NCI-H1417 treated with DMSO at 0.1 percent for 48 hours (cell line): ENCODE data around the gene COX4I1.

Experiments
- DNase-seq: peaks from one replicate; lab custom pipeline; 2025; lab: John Stamatoyannopoulos, UW

The COX4I1 gene

DNA sequence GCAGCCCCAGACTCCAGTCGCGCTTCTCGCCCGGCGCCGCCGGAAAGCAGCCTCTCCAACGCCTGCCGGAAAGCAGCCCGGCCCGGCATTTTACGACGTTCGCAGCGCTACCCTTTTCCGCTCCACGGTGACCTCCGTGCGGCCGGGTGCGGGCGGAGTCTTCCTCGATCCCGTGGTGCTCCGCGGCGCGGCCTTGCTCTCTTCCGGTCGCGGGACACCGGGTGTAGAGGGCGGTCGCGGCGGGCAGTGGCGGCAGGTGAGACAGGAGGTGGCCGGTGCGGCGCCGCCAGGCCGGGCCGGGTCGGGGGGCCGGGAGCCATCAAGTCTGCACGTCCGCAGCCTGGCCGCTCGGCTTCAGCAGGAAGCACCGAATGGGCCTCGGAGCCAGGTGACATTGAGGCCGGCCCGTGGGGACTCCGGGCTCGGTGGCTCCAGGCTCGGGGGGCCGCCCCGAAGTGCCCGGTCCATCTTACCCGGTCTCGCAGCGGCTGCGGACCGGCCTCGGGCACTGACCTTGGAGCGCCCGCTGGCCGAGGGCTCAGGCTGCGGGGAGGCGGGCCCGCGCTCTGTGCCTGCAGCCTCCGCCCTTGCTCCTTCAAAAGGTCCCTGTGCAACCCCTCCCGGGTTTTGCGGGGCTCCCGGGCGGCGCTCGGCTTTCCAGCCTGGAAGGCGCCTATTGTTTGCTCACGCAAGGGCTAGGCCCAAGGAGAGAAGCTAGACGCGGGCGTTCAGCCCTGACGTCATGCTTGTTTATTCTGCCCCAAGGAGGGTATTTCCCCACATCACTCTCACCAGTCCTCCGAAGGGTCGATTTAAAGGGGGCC is at the start of gene COX4I1, which contains the start of gene EMC8:
Gene COX4I1, plus strand, starts transcription at position 199 of the 824 bp plus-strand sequence. CDS start 1,511 bp downstream, outside the sequence.
Gene EMC8, minus strand, starts transcription at position 48 of the 824 bp plus-strand sequence. CDS start 249 bp downstream, outside the sequence.
- DNase-seq = peak; percentile 24

DNA sequence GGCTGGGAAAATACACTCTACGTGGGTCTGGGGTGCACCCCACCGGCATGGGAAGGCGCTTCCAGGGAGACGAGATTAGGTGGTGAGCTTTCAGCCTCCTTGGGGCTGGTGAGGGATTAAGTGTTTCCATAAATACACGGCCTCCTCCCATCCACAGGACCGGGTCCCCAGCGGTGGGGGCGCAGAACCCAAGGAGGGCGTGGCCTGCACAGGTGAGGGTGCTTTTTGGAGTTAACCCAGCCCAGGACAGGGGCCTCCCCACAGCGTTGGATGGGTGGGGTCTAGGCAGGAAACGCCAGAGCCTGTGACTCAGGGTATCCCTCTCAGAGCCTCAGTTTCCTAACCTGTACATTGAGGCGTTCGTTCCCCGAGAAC is 49.7 kb upstream of the COX4I1 start:
- no peak for DNase-seq

DNA sequence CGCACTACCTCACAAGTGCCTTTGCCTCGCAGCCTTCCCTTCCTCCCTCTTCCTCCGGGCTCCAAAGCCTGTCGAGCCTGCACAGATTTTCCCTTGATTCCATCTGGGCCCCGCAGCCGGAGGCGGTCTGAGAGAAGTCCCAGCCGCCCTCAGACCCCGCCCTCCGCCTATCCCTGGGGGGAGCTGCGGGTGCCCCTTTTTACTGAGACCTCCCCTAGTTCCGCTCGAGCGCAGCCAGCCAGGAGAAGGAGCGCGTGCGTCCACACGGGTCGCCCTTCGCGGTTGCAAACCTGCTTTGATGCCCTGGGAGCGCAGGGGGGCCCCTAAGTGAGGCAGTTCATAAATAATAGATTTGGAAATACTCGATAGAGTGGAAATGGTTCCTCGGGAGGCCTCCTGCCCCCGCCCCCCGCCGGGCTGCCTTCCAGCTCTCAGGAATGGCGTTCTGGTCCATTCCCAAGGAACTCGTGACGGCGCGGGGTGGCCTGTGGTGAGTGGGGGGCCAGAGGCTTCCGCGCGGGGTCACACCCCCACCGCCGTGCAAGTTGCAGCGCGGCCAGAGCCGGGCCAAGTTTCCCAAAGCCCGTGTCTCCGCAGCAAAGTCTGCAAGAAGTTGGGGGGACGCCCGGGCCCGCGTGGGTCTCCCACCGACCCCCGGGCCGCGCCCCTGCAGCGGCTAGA is 49.2 kb upstream of the COX4I1 start:
- DNase-seq = no peak

DNA sequence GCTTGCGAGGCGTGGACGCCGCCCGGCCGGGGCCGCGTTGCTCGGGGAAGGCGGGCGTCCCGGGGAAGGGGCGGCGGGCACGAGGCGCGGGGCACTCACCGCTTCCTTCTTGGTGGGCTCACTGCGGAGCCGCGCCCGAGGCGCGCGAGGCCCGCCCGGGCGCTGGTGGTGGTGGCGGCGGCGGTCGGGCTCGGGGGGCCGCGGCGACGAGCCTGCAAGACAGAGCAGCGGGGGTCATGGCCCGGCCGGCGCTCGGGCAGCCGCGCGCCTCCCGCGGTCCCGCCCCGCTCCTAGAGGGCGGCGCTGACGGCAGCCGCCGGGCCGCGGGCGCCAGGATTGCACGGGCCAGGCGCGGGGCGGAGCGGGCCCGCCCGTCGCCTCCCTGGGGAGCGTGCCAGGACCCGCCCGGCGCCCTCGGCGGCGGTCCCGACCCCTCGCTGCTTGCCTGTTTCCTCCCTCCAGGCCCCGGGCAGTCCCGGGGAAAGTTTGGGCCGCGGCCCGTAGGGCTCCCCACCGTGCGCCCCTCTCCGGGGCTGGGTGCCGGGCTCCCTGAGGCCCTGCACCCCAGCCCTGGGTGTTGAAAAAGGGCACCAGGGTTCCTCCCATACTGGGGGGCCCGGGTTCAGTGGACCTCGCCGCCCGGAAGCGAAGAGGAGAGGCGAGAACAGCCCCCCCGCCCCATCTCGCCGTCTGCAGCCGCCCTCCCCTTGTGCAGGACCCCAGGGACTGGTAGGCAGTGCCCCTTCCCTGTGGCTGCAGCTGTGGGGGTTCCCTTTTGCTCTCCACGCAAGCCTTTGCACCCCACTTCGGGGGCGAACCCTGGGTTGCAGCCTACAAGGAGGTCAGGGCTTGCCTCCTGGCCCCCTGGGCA is 48.4 kb upstream of the COX4I1 start, which contains the start of gene C16orf74:
Gene C16orf74, minus strand, starts transcription at position 270 of the 871 bp plus-strand sequence. CDS start 15,879 bp downstream, outside the sequence.
- no peak for DNase-seq

DNA sequence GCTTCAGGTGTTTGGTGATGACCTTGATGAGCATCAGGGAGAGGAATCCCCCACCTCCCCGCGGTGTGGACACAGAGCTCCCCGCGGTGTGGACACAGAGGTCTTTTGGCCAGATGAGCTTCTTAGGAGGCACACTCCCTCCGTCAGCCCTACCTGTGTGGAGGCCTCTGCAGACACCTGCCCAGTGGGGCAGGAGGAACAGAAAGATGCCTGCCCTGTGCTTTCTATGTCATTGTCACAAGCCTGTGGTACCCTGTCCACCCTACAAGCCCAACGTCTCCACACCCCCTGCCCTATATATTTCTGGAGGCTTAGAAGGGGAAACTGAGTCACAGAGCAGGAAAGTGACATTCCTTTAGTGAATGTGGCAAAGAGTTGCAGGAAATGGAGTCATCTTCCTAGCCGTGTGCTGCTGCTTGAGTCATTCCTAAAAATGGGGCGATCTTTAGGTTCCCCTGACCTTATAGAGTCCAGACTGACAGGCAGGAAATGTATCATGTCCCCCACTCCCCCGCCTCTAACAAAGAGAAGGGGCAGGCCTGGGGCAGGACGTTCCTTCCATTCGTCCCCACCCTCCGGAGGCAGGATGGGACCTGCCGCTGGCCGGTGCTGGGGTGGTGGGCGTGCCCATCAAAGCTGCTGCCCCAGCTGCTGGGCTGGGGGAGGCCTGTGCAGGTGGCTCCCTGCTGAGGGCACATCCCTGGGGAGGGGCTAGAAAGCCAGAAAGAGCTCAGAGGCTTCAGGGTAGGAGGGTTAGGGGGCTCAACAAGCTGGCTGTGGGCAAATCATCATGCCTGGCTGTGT is 47.6 kb upstream of the COX4I1 start:
- DNase-seq = no peak

DNA sequence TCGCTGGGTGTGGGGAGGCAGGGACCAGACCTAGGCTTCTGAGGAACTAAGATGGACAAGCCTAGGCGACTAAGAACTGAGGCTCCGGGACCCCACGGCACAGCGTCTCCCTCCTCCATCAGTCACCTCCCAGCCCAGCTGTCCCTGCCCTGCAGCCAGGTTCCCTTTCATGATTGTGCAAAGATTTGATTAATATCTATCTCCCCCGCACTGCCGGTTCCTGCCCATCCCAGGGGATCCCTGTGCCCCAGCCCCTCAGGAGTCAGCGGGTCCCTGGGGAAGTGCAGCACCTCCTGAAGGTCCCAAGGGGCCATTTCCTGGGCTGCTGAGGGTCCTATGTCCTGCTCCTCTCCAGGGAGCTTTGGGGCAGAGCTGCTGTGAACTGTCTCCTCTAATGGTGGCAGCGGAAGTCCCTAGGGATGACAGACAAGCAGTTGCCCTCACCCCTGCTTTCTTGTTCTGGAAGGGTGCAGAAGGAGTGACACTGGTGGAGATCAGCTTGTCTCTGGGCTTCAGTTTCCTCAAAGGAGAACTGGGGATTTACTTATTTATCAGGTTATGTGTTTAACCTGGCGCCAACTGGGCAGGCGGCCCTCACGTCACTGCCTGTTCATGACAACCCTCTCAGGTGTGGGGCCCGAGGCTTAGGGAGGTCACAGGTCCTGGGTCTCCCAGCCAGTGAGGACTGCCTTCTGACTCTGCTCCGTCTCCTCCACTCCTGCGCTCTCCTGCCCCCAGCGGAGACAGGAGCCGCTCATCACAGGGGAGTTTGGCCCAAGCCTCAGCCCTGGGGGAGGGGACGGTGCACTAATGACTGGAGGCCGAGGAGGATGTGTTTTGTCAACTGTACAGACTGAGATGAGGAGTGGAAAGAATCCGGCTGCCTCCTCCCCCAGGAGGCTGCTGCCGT is 46.7 kb upstream of the COX4I1 start:
- no peak for DNase-seq

DNA sequence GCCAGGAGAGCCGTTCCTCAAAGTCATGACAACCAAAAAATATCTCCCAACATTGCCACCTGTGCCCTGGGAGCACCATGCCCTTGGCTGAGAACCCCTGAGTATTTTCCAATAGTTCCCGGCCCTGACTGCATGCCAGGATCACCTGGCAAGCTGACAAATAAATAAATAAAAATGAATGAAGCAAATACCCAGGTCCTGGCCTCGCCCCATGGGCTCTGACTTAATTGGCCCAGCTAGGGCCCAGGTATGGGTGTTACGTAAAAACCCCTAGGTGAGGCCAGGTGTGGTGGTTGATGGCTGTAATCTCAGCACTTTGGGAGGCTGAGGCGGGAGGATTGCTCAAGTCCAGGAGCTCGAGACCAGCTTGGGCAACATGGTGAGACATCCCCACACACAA is 45.9 kb upstream of the COX4I1 start:
- DNase-seq = no peak

DNA sequence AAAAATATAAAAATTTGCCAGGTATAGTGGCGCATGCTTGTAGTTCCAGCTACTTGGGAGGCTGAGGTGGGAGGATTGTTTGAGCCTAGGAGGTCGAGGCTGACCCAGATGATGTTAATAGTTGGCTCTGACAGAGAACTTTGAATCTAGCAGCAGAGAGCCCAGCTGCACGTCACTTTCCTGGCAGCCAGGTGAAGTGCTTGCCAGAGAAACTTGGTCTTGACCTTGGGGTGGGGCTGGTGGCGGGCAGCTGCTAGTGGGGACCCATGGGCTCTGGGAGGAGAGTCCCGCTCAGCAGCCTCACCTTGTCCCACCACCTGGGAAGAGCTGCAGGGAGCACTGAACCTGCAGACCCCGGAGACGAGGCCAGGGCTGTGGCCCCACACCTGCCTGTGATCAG is 45.5 kb upstream of the COX4I1 start:
- DNase-seq = no peak

DNA sequence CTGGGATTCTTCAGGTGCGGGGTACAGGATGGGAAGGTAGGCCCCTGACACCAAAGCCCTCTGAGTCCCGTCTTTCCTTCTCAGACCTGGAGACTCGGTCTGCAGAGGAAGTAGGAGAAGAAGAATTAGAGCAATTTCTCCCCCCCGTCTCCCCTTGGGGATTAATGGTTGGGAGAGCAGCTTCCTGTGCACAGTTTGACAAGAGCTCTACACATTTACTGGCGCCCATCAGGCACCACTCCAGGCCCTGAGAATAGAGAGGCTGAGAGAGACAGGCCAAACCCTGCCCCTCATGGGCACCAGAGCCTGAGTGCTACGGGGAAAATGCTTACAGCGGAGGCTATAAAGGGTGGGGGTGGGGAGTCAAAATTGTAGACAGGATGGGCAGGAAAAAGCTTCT is 45.1 kb upstream of the COX4I1 start:
- no peak for DNase-seq

DNA sequence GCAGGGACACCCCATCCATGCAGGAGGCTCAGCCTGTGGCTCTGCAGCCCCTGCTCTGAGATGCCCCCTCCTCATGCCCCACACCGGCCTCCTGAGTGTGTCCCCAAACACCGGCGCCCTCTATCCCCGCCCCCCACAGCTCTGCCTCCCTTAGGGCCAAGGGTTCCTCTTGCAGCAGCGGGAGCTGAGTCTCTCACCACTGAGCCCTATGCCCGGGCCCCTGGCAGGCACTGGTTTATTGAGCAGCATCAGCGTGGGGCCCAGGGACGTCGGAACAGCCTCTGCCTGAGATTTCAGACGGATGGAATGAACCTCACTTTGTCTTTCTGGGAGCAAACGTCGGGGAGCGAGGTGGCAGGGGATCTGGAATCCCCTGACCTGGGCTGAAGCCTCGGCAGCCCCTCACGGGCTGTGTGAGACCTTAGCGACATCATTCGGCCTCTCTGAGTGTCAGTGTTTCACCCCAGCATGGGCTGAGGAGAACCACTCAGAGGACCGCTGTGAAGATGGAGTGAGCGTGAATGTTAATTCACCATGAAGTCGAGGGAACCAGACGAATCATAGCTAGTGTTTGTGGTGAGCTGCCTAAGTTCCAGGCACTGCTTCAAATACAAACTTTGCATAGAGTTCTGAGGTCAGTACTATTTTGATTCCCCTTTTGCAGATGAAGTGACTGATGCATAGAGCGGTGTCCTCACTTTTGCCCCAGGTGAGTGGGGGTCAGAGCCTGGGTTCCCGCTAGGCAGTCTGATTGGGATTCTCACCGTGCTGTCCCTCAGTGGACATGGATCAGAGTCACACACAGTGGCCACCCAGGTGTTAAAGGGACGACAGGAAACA is 43.3 kb upstream of the COX4I1 start:
- DNase-seq = no peak

DNA sequence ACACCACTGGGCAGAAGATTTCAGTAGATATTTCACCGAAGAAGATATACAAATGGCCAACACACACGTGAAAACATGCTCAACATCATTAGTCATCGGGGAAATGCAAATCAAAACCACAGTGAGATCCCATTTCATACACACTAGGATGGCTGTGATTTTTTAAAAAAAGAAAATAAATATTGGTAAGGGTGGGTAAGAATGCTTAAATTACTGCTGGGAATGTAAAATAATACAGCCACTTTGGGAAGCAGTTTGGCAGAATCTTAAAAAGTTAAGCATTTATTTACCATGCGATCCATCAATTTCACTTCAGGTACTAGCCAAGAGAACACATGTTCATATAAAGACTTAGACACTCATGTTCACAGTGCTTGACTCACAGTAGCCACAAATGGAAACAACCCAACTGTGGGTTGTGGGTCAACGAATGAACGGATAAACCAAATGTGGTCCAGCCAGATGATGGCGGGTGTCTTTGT is 42.1 kb upstream of the COX4I1 start:
- DNase-seq = no peak

DNA sequence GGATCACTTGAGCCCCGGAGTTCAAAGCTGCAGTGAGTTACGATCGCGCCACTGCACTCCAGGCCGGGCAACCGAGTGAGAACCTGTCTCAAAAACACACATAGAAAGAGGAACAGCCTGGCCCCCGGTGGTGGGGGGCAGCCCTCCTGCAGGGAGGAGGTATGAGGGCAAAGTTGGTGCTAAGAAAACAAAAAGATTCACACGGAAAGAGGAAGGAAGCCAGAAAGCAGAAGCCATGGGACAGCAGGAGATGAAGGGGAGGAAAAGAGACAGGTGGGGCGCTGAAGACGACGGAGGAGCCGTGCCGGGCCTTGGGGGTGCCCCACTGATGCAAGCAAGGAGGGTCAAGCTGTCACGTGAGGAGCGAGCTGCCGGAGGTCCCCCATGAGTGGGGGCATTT is 40.4 kb upstream of the COX4I1 start:
- no peak for DNase-seq

DNA sequence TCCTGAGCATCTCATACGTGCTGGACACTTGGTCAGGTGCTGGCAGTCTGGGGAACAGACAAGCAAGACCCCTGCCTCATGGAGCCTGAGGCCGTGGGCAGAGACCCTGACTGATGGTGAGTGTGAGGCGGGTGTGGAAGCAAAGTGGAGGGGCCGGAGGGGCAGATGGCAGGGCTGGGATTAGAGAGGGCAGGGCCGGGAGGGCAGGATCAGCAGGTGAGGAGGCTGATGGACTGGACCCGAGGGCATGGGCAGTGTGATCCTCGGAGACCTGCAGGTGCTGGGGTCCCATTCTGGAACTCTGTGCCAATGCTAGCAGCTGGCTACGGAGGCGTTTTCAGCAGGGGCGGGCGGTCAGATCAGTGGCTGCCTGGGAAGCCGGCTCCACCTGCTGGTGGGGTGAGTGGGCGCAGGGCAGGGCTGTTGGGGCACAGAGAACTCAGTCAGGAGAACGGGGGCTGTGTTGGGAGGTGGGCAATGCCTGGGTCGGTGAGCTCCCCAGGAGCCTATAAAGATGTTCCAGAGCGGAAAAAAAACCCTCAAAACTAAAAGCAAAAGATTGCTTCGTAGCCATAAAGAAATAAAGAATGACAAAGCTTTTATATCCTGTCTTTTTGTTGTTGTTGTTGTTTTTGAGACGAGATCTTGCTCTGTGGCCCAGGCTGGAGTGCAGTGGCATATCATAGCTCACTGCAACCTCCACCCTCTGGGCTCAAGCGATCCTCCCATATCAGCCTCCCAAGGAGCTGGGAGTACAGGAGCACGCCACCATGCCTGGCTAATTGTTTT is 39.7 kb upstream of the COX4I1 start:
- no peak for DNase-seq

DNA sequence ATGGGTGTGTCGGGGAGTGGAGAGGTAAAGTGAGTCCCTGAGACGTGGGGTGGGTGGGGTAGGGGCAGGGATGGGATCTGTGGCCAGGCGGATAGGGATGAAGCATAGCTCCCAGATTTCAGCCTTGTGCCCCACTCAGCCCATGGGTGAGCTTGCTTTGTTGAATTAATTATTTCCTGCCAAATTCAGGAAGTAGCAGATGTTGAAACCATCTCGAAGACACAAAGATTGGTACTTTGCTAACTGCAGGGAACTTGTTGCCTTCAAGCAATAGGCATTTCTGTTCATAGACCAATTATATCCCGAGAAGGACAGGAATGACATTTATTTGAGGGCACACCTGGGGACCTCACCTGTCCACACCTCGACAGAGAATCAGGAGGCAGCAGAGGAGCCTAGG is 37.6 kb upstream of the COX4I1 start:
- DNase-seq = no peak

DNA sequence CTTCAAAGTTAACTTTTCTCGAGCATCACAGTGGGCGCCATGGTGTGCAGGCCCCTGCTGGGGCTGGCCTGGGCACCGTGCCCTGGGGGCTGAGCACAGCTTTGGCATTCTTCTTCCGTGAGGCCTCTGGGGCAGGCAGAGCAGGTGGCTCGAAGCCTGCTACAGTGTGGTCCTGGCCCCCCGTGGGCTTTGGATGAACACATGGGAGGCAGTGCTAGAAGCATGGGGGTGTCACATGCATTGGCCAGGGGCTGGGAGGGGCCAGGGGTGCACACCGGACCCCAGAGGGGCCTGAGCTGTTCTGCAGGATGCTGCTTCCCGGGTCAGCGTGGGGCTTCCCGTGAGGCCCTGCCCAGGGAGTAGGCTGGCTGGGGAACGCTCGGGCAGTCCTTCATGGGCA is 36.5 kb upstream of the COX4I1 start:
- DNase-seq = no peak

DNA sequence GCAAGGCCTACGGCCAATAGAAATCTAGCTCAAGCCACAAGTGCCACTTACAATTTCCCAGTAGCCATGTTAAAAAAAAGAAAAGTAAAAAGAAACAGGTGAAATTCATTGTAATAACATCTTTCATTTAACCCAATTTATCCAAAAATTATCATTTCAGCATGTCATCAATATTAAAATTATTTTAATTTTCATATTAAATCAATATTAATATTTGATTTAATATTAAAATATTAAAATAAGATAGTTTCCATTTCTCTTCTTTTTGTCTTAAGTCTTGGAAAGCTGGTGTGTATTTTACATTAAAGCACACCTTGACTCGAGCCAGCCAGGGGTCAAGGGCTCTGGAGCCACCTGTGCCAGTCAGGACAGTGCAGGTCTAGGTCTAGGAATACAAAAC is 35.9 kb upstream of the COX4I1 start:
- no peak for DNase-seq

DNA sequence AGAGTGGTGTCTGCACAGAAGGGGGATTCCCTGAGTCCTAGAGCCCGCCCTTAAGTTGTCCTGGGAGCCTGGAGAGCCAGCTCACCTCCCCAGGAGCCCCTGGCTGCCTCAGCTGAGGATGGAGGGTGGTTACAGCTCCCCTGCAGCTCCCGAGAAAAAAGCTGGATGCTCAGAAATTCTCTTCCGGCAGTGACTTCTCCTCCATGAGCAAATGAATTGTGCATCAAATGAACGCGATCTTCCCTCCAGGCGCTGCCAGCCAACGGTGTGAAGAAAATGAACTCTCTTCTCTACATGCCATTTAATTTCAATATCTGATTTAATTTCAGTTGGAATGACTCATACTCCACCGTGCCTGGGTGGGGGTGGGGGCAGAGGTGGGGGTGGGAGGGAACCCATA is 34.3 kb upstream of the COX4I1 start:
- DNase-seq = no peak

DNA sequence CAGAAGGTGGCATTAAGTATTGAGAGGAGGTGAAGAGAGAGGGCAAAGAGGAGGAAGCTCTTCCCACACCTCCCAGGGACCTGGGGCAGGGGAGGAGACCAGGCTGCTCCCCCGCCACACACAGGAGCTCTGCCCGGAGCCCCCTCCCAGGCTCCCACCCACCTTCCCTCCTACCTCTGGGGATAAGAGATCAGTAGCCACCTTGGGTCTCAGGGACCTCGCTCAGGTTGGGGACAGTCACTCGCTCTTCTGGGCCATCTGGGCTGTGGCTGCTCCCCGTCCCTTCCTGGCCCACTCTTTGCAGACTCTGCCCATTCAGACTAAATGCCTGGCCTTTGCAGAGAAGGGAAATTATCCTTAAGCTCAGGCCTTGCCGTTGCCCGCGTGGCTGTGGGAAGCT is 33.7 kb upstream of the COX4I1 start:
- DNase-seq = no peak

DNA sequence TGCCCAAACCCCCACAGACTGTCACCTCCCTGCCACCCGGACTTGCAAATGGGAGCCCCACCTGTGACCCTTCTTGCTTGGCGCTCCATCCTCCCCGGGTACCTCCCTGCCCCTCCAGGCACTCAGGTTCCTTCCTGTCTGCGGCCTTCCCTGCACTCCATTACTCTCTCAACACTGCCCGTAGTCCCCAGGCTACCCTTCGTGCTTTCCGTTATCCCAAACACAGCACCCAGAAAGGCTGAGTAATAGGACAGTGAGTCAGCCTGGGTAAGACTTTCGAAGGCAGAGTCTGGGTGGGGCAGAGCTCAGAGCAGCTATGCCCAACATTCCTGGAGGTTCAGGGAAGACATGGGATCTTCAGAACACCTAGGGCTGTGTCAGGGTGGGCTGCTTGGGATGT is 32.0 kb upstream of the COX4I1 start:
- no peak for DNase-seq
